ENCODE measurements around the gene TRAF3IP1. TPM values are rescaled to one million over a fixed set of nuclear protein-coding genes. Genes with fewer than 3 reads are reported as not detected.

Gene TRAF3IP1
- total RNA-seq, 4 donors from 2014 or later = 8.0 to 25.8 (median 12.2) TPM

GRCh38 chr2:238289574-238289973 lies 30.7 kb upstream of the TRAF3IP1 start:
- TF ChIP-seq CTCF (IDR thresholded peaks at IDR 0.05; ENCODE audit: low read depth) = no peak

- TF ChIP-seq CTCF (IDR thresholded peaks at IDR 0.05; ENCODE audit: low read depth) = no peak
Observed at GRCh38 chr2:238290091-238290509, 30.2 kb upstream of the TRAF3IP1 start.

GRCh38 chr2:238290715-238291549 lies 29.4 kb upstream of the TRAF3IP1 start:
- no peak for TF ChIP-seq CTCF (IDR thresholded peaks at IDR 0.05; ENCODE audit: low read depth)

GRCh38 chr2:238291550-238292281 lies 28.6 kb upstream of the TRAF3IP1 start:
- no peak for TF ChIP-seq CTCF (IDR thresholded peaks at IDR 0.05; ENCODE audit: low read depth)

GRCh38 chr2:238294046-238294392 lies 26.3 kb upstream of the TRAF3IP1 start:
- no peak for TF ChIP-seq CTCF (IDR thresholded peaks at IDR 0.05; ENCODE audit: low read depth)

GRCh38 chr2:238294393-238295143 lies 25.8 kb upstream of the TRAF3IP1 start:
- TF ChIP-seq CTCF (IDR thresholded peaks at IDR 0.05; ENCODE audit: low read depth) = no peak

Measured in subcutaneous adipose tissue (tissue), 4 donors.